HepG2 (cell line): ENCODE data around the gene ARHGEF16.

Experiments
- NBN ChIP-seq: fragments of 450-650 bp; conservative IDR thresholded peaks from 2 replicates; pipeline ENCODE4 v1.6.1; 2017
- TF ChIP-seq, protein P1 (sequence below): sonication (generic); formaldehyde crosslinking; IDR thresholded peaks from 2 replicates; pipeline ENCODE4 v1.8.1; 2022; ENCODE audit warnings: low read depth, mild to moderate bottlenecking, missing genetic modification reagents

DNA sequence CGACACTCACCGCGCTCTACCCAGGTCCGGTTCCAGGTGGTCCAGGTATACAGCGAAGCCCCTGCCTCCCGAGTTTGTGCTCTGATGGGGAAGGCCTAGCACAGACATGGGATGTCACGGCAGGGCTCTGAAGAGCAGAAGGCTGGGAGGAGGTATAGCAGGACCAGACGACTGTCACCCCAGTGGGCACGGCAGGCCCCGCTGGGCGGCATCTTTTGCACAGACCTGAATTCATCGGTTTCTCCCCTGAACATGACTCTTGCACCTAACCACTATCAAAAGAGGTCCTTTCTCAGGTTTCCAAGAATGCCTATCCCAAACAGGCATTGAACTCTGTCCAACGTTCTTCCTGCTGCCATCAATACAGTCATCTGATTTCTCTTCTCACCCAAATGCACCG lies 30.6 kb downstream of the ARHGEF16 start:
- TF ChIP-seq NBN = no peak
- TF ChIP-seq, protein P1, sequence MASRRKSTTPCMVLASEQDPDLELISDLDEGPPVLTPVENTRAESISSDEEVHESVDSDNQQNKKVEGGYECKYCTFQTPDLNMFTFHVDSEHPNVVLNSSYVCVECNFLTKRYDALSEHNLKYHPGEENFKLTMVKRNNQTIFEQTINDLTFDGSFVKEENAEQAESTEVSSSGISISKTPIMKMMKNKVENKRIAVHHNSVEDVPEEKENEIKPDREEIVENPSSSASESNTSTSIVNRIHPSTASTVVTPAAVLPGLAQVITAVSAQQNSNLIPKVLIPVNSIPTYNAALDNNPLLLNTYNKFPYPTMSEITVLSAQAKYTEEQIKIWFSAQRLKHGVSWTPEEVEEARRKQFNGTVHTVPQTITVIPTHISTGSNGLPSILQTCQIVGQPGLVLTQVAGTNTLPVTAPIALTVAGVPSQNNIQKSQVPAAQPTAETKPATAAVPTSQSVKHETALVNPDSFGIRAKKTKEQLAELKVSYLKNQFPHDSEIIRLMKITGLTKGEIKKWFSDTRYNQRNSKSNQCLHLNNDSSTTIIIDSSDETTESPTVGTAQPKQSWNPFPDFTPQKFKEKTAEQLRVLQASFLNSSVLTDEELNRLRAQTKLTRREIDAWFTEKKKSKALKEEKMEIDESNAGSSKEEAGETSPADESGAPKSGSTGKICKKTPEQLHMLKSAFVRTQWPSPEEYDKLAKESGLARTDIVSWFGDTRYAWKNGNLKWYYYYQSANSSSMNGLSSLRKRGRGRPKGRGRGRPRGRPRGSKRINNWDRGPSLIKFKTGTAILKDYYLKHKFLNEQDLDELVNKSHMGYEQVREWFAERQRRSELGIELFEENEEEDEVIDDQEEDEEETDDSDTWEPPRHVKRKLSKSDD (CRISPR knock-in tag) = no peak
